ENCODE results near the gene CCDC150. TPM values are rescaled to one million over a fixed set of nuclear protein-coding genes. Genes with fewer than 3 reads are reported as not detected.
"Not testable (repeated sequence)": the region's sequence is repeated elsewhere in the genome, so short reads cannot be mapped to it uniquely, and the experiment has no call there.

The CCDC150 gene
- total RNA-seq, 3 donors from 2014 or later = 2.1 to 5.3 (median 3.1) TPM

DNA sequence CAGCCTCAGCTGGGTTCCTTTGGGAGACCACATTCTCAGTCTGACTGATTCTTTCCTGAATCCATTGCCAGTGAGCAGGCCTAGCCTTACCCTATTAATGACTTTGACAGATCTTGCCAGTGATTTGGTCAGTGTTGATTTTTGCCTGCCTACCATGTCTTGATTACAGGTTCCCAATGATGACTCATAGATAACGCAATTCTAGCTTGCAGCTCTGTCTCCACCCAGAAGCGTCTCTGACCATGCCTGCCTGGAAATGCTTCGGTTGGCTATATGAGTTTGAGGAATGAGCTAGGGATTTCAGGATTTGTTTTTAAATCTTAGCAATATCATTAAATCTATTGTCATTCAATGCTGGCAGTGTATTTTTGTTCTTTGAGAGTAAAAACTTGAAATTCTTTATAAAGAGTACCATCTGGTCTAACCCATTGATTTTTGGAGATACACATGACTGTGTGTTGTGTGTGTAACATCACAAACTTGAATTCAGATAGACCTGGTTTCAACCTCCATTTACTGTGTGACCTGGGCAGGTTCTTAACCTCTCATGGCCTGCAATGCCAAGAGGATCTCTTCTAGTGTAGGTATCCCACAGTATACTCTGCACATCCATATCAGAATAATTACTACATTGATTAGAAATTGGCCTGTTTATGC, 57.0 kb downstream of the CCDC150 start:
- Histone ChIP-seq H3K4me3 (no peak overlapping the region), H3K9me3 (no peaks in the 10 kb centered on the region), H3K4me1 (ENCODE audit: low read depth) (no peaks in the 10 kb centered on the region), H3K36me3 (ENCODE audit: low read depth) (no peaks in the 10 kb centered on the region)
- DNase-seq = no peak
- ATAC-seq = peak; percentile 55
- intact Hi-C loops (cut with DNase I, micrococcal nuclease) = no loop called here
- TF ChIP-seq, protein P1, sequence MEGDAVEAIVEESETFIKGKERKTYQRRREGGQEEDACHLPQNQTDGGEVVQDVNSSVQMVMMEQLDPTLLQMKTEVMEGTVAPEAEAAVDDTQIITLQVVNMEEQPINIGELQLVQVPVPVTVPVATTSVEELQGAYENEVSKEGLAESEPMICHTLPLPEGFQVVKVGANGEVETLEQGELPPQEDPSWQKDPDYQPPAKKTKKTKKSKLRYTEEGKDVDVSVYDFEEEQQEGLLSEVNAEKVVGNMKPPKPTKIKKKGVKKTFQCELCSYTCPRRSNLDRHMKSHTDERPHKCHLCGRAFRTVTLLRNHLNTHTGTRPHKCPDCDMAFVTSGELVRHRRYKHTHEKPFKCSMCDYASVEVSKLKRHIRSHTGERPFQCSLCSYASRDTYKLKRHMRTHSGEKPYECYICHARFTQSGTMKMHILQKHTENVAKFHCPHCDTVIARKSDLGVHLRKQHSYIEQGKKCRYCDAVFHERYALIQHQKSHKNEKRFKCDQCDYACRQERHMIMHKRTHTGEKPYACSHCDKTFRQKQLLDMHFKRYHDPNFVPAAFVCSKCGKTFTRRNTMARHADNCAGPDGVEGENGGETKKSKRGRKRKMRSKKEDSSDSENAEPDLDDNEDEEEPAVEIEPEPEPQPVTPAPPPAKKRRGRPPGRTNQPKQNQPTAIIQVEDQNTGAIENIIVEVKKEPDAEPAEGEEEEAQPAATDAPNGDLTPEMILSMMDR (IDR thresholded peaks at IDR 0.05) = no peak

DNA sequence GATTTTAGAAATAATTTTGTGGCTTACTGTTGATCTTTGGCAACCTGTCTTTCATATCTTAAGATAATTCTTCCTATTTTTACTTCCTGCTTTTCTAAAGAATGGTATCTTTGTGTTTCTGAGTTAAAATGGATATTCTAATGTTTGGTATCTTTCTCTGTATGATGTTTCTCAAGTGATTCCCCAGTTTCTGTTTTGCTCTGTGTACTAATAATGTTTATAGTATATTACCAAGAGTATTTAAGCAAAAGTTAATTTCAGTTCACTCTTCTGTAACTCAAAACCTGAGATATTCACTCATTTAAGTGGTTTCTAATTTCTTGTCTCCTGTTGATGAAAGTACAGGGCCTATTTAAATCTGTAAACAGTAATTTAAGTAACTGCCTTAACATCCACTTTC, 58.3 kb downstream of the CCDC150 start:
- no peaks in the 10 kb centered on the region for H3K9me3 ChIP-seq
- intact Hi-C loops (cut with DNase I, micrococcal nuclease) = no loop called here
- TF ChIP-seq, protein P1 (IDR thresholded peaks at IDR 0.05) = no peak
- ATAC-seq = no peak
- no peaks in the 10 kb centered on the region for H3K36me3 ChIP-seq (ENCODE audit: low read depth)
- no peak for DNase-seq
- no peaks in the 10 kb centered on the region for H3K4me1 ChIP-seq (ENCODE audit: low read depth)
- no peak overlapping the region for H3K4me3 ChIP-seq

GRCh38 chr2:196702641-196703040, 63.1 kb downstream of the CCDC150 start:
- TF ChIP-seq, protein P1 (IDR thresholded peaks at IDR 0.05) = no peak
- H3K4me3 ChIP-seq = no peak overlapping the region
- ATAC-seq (no peak), DNase-seq (no peak)
- H3K9me3 ChIP-seq = no peaks in the 10 kb centered on the region
- intact Hi-C loops (cut with DNase I, micrococcal nuclease) = no loop called here
- no peaks in the 10 kb centered on the region for H3K36me3 ChIP-seq (ENCODE audit: low read depth)
- H3K4me1 ChIP-seq (ENCODE audit: low read depth) = no peaks in the 10 kb centered on the region

DNA sequence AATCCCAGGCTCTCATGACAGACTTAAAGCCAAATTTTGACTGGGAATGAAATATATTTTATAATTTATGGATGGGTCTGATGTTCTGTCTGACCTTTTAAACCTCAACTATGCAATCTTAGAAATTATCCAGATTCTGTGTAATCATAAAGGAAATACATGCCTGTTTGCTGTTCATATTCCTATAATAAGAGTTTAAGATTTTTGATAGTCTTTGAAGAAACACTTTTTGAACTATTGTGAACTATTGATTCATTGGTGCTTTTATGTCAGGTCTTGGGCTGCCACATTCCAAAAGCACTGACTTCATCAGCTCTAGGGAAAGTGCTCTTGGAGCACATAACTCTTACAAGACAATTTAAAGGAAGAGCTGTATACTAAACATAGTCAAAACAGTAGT, 64.2 kb downstream of the CCDC150 start:
- intact Hi-C loops (cut with DNase I, micrococcal nuclease) = no loop called here
- TF ChIP-seq, protein P1 (IDR thresholded peaks at IDR 0.05) = no peak
- H3K9me3 ChIP-seq = no peaks in the 10 kb centered on the region
- no peak overlapping the region for H3K4me3 ChIP-seq
- no peaks in the 10 kb centered on the region for H3K36me3 ChIP-seq (ENCODE audit: low read depth)
- H3K4me1 ChIP-seq (ENCODE audit: low read depth) = no peaks in the 10 kb centered on the region
- ATAC-seq (no peak), DNase-seq (no peak)

DNA sequence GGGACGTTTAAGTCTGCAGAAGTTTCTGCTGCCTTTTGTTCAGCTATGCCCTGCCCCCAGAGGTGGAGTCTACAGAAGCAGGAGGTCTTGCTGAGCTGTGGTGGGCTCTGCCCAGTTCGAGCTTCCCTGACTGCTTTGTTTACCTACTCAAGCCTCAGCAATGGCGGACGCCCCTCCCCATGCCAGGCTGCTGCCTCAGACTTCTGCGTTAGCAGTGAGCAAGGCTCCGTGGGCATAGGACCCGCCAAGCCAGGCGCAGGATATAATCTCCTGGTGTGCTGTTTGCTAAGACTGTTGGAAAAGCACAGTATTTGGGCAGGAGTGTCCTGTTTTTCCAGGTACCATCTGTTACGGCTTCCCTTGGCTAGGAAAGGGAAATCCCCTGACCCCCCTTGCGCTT, 70.5 kb downstream of the CCDC150 start:
- ATAC-seq, H3K9me3 ChIP-seq: not testable (repeated sequence)

DNA sequence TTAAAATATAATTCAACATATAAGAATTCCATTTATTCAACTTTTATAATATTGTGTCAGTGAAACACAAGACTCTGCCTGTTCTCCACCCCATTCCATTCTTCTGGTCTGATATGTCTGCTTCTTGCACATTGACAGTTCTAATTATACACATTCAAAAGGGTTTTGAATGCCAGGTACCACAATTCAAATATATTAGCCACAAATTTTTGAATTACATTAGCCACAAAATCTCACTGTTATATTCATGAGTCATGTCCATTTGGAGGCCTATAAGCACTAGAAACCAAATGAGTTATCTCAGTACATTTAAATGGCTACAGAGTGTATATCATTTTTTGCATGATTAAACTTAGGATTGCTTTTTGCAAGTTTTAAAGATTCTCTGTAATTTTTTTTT, 72.1 kb downstream of the CCDC150 start:
- intact Hi-C loops (cut with DNase I, micrococcal nuclease) = no loop called here
- Histone ChIP-seq H3K4me1 (ENCODE audit: low read depth) (no peaks in the 10 kb centered on the region), H3K4me3 (no peak overlapping the region), H3K9me3 (no peaks in the 10 kb centered on the region), H3K36me3 (ENCODE audit: low read depth) (no peaks in the 10 kb centered on the region)
- TF ChIP-seq, protein P1 (IDR thresholded peaks at IDR 0.05) = no peak
- no peak for DNase-seq
- no peak for ATAC-seq

More for the DNA sequence above, 70.5 kb downstream of the CCDC150 start:
- H3K36me3 ChIP-seq (ENCODE audit: low read depth); H3K4me3 ChIP-seq; H3K4me1 ChIP-seq (ENCODE audit: low read depth); DNase-seq; intact Hi-C loops (cut with DNase I, micrococcal nuclease): not testable (repeated sequence)
